ENCODE data around the gene BTBD16.

BTBD16 gene

DNA sequence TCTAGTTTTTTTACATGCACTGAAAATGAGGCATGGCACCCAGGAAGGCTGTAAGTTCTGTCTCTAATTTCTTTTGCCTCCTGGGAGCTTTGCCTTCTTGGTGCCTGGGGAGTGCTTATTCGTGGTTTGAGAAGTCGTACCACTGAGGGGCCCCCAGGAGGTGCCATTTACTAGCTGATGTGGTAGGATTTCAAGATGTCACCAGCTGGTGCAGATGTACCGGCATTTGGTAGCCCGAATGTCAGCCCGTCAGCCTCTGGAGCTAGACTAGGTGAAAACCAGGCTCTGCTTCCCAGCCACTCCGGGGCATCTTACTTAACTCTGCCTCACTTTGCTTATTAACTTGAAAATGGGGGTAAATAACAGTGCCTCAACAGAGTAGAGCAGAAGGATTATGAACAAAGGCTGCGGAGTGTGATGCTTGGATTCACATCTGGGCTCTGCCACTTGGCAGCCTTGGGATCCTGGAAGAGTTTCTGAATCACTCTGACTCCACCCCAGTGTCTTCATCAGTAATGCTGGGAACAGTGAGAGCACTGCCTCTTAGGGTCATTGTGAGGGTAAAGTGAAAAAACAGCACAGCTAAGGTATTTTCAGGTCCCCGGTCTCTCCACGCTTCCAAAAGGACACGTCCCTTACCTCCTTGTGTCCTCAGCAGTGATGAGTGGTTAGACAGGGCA is 31.4 kb upstream of the BTBD16 start:
- TF ChIP-seq, protein P1, sequence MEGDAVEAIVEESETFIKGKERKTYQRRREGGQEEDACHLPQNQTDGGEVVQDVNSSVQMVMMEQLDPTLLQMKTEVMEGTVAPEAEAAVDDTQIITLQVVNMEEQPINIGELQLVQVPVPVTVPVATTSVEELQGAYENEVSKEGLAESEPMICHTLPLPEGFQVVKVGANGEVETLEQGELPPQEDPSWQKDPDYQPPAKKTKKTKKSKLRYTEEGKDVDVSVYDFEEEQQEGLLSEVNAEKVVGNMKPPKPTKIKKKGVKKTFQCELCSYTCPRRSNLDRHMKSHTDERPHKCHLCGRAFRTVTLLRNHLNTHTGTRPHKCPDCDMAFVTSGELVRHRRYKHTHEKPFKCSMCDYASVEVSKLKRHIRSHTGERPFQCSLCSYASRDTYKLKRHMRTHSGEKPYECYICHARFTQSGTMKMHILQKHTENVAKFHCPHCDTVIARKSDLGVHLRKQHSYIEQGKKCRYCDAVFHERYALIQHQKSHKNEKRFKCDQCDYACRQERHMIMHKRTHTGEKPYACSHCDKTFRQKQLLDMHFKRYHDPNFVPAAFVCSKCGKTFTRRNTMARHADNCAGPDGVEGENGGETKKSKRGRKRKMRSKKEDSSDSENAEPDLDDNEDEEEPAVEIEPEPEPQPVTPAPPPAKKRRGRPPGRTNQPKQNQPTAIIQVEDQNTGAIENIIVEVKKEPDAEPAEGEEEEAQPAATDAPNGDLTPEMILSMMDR (IDR thresholded peaks at IDR 0.05; ENCODE audit: low read depth, low read length, missing control alignments), result peak; percentile 4
- no peak overlapping the region for H3K4me3 ChIP-seq (replicated peaks; ENCODE audit: low read depth, low read length)
- no peak for DNase-seq (ENCODE audit: extremely low read depth, low read depth)

DNA sequence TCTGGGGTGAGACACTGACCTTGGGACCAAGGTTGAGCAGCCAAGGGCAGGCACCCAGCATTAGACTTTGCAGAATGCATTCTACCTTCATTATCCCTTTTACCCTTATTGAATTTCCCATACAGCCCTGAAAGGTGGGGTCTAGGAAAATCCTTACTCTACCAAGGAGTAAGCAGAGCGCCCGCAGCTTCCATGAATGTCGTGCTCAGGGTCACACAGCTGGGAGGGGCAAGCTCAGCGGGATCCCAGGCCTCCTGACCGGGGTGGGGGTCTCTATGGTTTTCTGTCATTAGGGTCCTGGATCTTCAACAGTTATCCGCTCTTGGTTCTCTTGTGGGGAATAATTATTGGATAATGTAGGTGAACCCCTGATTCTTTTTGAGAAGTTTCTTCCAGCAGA is 30.7 kb upstream of the BTBD16 start:
- no peak for DNase-seq (ENCODE audit: extremely low read depth, low read depth)
- no peak overlapping the region for H3K4me3 ChIP-seq (replicated peaks; ENCODE audit: low read depth, low read length)
- TF ChIP-seq, protein P1 (IDR thresholded peaks at IDR 0.05; ENCODE audit: low read depth, low read length, missing control alignments), result no peak

DNA sequence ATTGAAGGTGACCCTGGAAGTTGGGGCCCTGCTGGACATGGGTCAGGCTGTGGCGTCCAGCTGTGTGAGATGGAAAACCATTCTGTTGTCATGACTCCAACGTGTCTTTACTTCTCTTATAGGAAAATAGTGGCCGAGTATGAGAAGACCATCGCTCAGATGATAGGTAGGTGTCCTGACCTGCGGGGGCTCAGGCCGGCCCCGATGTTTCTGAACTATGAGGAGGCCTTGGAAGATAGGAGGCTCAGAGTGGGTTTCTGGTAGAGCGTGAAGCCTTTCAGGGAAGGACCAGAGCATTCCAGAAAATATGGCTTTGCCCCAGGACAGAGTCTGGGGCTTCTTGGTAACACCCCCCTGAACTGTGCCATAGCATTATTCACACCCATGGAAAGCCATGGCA is 29.3 kb upstream of the BTBD16 start:
- TF ChIP-seq, protein P1 (IDR thresholded peaks at IDR 0.05; ENCODE audit: low read depth, low read length, missing control alignments), result no peak
- no peak for DNase-seq (ENCODE audit: extremely low read depth, low read depth)
- no peak overlapping the region for H3K4me3 ChIP-seq (replicated peaks; ENCODE audit: low read depth, low read length)

DNA sequence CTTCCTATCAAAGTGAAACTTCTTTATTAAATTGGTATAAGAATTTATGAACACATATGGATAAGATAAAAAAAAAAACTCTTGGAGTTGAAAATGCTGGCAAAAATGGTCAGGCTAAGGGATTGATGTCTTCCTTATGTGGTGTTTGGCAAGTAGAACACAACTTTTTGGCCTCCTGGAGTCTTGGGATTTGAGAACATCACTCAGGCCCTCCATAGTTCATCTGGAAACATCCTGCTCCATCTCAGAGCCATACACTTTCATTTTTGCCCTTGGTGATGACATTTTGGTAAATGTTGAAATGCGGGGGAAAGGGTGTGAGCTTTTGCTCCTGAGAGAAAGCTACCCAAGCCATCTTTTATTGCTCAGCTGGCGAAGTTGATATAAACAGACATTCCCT is 27.5 kb upstream of the BTBD16 start:
- DNase-seq (ENCODE audit: extremely low read depth, low read depth), result no peak
- no peak overlapping the region for H3K4me3 ChIP-seq (replicated peaks; ENCODE audit: low read depth, low read length)
- TF ChIP-seq, protein P1 (IDR thresholded peaks at IDR 0.05; ENCODE audit: low read depth, low read length, missing control alignments), result no peak

DNA sequence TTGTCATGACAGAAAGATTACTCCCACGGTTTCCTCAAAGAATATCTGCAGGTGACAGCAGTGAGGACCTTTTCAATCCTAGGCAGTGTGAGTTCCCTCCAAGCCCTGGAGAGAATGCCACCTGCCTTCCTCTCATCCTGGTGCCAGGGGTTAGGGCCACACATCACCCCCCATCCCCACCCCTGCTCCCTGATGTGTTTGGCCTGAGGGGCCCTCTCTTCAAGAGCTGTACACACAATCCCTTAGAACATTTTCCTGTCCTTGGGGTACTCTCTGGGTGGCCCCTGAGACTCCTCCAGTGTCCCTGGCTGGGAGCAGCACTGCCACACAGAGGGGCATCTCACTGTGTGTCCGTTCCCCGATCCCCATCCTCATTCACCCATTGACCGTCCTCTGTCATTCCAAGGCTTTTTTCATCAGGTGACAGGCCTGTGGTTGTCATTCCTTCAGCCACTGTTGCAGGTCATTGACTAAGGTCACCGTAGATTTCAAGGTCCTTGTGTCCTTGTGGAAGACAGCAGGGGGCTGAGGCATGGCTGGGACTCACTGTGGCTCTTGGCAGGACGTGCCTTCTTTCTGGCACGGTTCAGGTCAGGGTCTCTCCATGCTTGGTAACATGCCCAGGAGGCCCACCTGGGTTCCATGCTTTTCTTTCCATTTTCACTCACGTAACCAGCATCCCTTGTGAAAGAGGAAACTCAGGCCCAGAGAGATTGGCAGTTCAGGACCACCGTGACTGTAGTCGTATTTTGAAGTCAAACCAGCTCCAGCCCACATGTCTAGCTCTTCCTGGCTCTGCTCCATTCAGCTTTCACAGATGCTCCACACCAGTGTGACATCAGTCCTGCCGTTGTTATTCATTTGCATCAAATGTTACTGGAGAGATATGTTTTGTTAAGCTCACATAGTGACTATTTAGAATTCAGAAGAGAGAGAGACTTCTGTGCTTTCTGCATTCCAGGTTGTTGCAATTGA is 26.8 kb upstream of the BTBD16 start:
- no peak for DNase-seq (ENCODE audit: extremely low read depth, low read depth)
- TF ChIP-seq, protein P1 (IDR thresholded peaks at IDR 0.05; ENCODE audit: low read depth, low read length, missing control alignments), result no peak
- no peak overlapping the region for H3K4me3 ChIP-seq (replicated peaks; ENCODE audit: low read depth, low read length)

DNA sequence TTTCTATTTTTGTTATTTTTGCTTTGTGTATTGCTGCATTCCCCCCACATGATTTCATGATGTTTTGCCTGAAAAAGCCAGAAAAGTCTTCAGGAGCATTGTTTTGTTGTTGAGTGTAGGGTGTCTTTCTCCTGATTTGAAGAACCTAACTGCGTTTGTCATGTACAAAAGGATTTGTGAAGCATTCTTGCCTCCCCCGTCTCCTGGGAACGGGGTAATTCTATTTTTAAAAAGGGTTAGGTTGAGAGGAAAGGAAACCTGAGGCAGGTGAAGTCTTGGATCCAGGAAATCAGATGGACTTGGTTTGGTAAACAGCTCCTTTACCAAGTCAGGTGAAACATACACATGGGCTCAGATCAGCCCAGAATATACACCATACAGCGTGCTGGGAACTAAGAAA is 26.0 kb upstream of the BTBD16 start:
- no peak overlapping the region for H3K4me3 ChIP-seq (replicated peaks; ENCODE audit: low read depth, low read length)
- TF ChIP-seq, protein P1 (IDR thresholded peaks at IDR 0.05; ENCODE audit: low read depth, low read length, missing control alignments), result no peak
- no peak for DNase-seq (ENCODE audit: extremely low read depth, low read depth)

Measured in HFF-Myc (cell line).